WTC11 (cell line): ENCODE measurements around the gene USP13.

Experiments
- FOXP1 ChIP-seq: sonication (generic); formaldehyde crosslinking; IDR thresholded peaks from 2 replicates; pipeline ENCODE4 v1.8.0; 2022; ENCODE audit warnings: missing genetic modification reagents, mild to moderate bottlenecking, moderate library complexity, borderline replicate concordance
- MXD4 ChIP-seq: fragments of 250-450 bp; sonication (Bioruptor Pico); IDR thresholded peaks from 2 replicates; pipeline ENCODE4 v1.8.0; 2021; ENCODE audit warnings: mild to moderate bottlenecking, moderate library complexity, borderline replicate concordance
- NR1H2 ChIP-seq: sonication (generic); formaldehyde crosslinking; IDR thresholded peaks from 2 replicates; pipeline ENCODE4 v1.9.0; 2021; ENCODE audit warnings: mild to moderate bottlenecking, moderate library complexity, missing genetic modification reagents
- SP1 ChIP-seq: sonication (generic); formaldehyde crosslinking; conservative IDR thresholded peaks from 2 replicates; pipeline ENCODE4 v1.8.1; 2022; ENCODE audit warnings: missing genetic modification reagents
- TF ChIP-seq, protein P1 (sequence below): fragments of 200-600 bp; IDR thresholded peaks from 2 replicates; pipeline ENCODE4 v1.8.0; 2022; ENCODE audit warnings: antibody characterized with exemption
- TF ChIP-seq, protein P2 (sequence below): sonication (generic); formaldehyde crosslinking; IDR thresholded peaks from 2 replicates; pipeline ENCODE4 v1.8.1; 2022; ENCODE audit warnings: low read depth, missing genetic modification reagents, borderline replicate concordance
- TF ChIP-seq, protein P3 (sequence below): fragments of 250-450 bp; sonication (Bioruptor Pico); IDR thresholded peaks from 2 replicates; pipeline ENCODE4 v2.1.2; 2022; ENCODE audit warnings: mild to moderate bottlenecking, moderate library complexity
- TF ChIP-seq, protein P4 (sequence below): fragments of 250-450 bp; sonication (Bioruptor Pico); IDR thresholded peaks from 2 replicates; pipeline ENCODE4 v1.9.0; 2021; ENCODE audit warnings: mild to moderate bottlenecking

DNA sequence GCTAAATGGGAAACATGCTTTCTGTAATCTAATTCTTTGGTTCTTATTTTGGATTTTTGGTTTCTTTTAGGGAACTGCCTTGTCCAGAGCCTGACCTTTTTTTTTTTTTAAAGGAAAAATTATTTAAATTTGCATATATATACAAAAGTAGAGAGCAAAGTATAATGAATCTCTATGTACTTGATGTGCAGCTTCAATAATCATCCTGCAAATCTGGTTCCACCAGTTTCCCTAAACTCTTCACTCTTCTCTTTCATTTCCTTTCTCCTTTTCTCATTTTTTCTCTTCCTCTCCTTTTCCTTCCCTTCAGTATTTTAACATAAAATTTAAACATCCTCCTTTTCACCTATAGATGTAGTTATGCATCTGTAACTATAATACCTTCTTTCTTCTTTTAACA lies 82.5 kb downstream of the USP13 start:
- TF ChIP-seq, protein P1, sequence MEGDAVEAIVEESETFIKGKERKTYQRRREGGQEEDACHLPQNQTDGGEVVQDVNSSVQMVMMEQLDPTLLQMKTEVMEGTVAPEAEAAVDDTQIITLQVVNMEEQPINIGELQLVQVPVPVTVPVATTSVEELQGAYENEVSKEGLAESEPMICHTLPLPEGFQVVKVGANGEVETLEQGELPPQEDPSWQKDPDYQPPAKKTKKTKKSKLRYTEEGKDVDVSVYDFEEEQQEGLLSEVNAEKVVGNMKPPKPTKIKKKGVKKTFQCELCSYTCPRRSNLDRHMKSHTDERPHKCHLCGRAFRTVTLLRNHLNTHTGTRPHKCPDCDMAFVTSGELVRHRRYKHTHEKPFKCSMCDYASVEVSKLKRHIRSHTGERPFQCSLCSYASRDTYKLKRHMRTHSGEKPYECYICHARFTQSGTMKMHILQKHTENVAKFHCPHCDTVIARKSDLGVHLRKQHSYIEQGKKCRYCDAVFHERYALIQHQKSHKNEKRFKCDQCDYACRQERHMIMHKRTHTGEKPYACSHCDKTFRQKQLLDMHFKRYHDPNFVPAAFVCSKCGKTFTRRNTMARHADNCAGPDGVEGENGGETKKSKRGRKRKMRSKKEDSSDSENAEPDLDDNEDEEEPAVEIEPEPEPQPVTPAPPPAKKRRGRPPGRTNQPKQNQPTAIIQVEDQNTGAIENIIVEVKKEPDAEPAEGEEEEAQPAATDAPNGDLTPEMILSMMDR, result no peak
- TF ChIP-seq FOXP1 (CRISPR knock-in tag), result no peak
- TF ChIP-seq, protein P2, sequence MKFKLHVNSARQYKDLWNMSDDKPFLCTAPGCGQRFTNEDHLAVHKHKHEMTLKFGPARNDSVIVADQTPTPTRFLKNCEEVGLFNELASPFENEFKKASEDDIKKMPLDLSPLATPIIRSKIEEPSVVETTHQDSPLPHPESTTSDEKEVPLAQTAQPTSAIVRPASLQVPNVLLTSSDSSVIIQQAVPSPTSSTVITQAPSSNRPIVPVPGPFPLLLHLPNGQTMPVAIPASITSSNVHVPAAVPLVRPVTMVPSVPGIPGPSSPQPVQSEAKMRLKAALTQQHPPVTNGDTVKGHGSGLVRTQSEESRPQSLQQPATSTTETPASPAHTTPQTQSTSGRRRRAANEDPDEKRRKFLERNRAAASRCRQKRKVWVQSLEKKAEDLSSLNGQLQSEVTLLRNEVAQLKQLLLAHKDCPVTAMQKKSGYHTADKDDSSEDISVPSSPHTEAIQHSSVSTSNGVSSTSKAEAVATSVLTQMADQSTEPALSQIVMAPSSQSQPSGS (CRISPR knock-in tag), result no peak
- no peak for TF ChIP-seq MXD4 (CRISPR knock-in tag)
- TF ChIP-seq, protein P3, sequence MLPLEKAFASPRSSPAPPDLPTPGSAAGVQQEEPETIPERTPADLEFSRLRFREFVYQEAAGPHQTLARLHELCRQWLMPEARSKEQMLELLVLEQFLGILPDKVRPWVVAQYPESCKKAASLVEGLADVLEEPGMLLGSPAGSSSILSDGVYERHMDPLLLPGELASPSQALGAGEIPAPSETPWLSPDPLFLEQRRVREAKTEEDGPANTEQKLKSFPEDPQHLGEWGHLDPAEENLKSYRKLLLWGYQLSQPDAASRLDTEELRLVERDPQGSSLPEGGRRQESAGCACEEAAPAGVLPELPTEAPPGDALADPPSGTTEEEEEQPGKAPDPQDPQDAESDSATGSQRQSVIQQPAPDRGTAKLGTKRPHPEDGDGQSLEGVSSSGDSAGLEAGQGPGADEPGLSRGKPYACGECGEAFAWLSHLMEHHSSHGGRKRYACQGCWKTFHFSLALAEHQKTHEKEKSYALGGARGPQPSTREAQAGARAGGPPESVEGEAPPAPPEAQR, result no peak
- no peak for TF ChIP-seq SP1
- TF ChIP-seq, protein P4, sequence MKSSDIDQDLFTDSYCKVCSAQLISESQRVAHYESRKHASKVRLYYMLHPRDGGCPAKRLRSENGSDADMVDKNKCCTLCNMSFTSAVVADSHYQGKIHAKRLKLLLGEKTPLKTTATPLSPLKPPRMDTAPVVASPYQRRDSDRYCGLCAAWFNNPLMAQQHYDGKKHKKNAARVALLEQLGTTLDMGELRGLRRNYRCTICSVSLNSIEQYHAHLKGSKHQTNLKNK (CRISPR knock-in tag), result no peak
- TF ChIP-seq NR1H2 (CRISPR knock-in tag), result no peak
